ENCODE measurements around the gene NRG2.

The NRG2 gene

GRCh38 chr5:139810341-139811273 is 232.5 kb downstream of the NRG2 start:
- peak; percentile 57 for DNase-seq (ENCODE audit: low spot score)

GRCh38 chr5:139809331-139809810 is 233.7 kb downstream of the NRG2 start:
- DNase-seq (ENCODE audit: low spot score), result no peak

GRCh38 chr5:139808481-139809330 is 234.4 kb downstream of the NRG2 start:
- no peak for DNase-seq (ENCODE audit: low spot score)

DNA sequence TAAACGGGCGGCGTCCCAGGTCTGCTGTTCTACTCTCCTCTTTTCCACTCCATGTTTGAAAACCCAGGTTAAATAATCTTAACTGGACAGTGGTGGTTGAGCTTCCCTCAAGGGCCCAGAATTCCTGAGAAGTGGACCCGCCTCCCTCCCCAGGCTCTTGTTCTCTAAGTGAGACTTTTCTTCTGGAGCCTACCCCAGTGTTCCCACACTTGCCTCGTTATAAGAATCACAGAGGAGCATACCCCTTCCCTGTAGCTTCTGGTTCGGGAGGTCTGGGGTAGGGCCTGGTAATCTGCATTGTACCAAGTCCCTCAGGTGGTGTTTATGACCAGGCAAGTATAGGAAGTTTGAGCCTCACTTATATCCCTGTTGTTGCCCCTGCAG is 235.5 kb downstream of the NRG2 start:
- no peak for DNase-seq (ENCODE audit: low spot score)

GRCh38 chr5:139806726-139807646 is 236.1 kb downstream of the NRG2 start:
- DNase-seq (ENCODE audit: low spot score), result peak; percentile 76

DNA sequence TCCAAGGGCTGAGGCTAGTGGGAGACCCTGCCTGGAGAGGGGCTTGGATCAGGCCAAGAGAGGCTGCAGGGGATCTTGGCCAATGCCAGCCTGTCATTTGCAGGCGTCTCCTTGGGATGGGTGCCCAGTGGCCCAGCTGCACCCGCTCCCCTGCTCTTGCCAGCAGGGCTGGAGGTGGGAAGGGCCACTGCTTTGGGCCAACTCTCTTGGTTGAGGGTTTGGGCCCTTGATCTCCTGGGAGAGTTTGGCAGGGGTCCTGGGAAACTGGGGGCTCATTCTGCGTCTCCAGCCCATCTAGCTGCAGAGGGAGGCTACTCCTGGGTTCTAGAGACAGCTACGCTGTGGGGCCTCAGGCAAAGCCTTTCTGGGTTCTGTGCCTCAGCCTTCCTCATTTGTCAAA is 237.0 kb downstream of the NRG2 start:
- peak; percentile 72 for DNase-seq (ENCODE audit: low spot score)

GRCh38 chr5:139805545-139805944 is 237.6 kb downstream of the NRG2 start:
- no peak for DNase-seq (ENCODE audit: low spot score)

GRCh38 chr5:139804800-139805397 is 238.2 kb downstream of the NRG2 start:
- no peak for DNase-seq (ENCODE audit: low spot score)

DNA sequence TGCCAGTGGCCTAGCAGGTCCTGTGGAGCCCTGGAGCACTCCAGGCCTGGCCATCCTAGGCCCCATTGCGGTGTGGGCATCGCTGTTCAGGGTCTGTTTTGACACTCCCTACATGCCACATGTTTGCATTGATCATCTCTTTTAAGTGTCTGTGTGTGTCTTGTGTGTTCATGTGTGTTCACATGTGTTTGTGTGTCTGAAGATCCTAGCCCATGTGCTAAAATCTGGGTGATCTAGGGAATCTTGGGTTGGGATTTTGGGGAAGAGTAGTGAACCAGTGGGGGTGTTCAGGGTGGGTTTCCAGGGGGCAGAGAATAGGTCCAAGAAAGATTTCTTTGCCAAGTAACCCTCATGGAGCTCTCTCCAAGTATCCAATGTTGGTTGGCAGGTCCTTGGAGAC is 239.1 kb downstream of the NRG2 start:
- no peak for DNase-seq (ENCODE audit: low spot score)

GRCh38 chr5:139799359-139799758 is 243.7 kb downstream of the NRG2 start:
- no peak for DNase-seq (ENCODE audit: low spot score)

- no peak for DNase-seq (ENCODE audit: low spot score)
Measured at GRCh38 chr5:139798883-139799282, 244.2 kb downstream of the NRG2 start.

DNA sequence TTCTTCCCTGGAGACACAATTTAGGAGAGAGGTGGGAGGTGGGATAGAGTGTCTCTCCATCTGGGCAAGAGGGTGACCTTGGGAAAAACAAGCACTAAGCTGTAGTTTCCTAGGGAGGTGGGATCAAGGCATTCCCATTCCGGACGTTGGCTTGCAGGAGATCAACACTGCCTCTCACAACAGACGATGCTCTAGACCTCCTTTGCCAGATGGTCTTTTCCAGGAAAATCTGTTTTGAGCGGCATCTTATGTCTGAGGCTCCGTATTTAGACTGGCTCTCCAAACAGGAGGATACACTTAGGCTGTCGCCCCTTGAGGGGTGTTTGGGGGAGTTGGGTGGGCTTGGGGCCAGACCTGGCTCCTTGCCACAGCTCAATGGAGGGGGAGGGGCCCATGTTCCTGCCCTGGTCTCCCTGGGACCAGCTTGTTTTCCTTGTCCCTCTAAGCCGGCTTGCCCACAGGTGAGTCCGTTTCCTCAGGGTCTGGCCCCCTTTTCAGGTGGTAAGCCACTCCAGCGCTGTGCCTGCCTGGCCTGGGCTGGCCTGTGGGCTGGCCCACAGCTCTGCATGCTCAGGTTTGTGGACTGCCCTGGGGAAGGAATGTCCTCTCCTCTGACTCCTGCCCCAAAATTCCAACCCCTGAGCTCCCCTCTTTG is 245.1 kb downstream of the NRG2 start:
- DNase-seq (ENCODE audit: low spot score), result no peak

DNA sequence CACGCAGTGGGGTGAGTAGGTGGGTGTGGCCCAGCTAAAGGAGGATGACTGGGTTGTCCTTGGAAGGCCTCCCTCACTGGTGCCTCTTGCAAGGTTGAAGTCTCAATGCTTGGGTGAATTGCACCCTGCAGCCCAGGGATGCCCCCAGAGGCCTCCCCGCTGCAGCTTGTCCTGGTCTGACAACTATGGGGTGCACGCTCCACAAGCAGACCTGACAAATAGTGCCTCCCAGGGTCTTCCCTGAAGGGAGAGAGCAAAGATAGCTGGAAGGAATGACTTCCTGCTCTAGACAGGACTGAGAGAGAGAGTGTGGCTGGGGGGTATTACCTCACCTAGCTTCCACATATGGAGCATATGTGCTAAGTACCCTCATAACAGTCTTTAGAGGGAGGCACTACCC is 245.8 kb downstream of the NRG2 start:
- no peak for DNase-seq (ENCODE audit: low spot score)
